GM12872 (cell line): ENCODE measurements around the gene ABL1.

ENCODE experiments used
- CTCF ChIP-seq: IDR thresholded peaks from 3 replicates; pipeline ENCODE4 v1.5.1; 2011; ENCODE audit warnings: low read depth, mild to moderate bottlenecking, low read length, moderate library complexity; ENCODE audit not compliant: insufficient read depth

Gene ABL1

GRCh38 chr9:130831077-130831476, 4.0 kb upstream of the ABL1 start:
- TF ChIP-seq CTCF = no peak

- TF ChIP-seq CTCF = no peak
Measured at GRCh38 chr9:130833031-130833990, 1.7 kb upstream of the ABL1 start.

DNA sequence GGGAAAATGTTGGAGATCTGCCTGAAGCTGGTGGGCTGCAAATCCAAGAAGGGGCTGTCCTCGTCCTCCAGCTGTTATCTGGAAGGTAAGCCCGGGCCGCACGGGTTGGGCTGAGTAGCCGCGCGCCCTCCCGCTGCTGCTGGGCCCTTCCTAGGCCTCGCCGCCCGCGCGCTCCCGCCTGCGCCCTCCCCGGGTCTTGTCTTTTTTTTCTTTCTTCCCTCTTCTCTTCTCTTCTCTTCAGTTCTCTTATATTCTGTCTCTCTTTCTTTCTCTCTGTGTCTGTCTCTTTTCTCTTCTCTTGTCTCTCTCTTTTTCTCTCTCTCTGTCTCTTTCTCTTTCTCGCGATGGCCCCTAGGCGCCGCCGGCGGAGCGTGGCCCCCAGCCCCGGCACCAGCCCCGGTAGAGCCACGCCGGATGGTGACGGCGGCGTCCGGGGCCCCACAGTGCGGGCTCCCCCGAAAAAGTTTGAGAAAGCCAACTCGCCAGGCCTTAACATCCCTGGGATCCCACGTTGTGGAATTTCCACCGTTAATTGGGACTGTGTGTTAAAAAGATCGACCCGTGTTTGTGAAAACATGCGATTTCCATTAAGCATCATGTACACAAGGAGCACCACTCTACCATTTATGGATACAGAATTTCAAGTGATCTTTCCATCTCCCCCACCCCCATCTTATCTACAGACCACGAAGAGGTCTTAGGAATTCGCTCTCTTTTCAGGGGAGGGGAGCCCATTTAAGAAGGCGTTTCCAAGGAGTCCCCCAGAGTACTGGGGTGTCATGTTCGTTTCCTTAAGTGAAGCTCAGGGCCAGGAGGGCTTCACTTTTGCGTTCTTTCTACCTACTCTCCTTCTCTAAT, 616 bp downstream of the ABL1 start:
- TF ChIP-seq CTCF = no peak

DNA sequence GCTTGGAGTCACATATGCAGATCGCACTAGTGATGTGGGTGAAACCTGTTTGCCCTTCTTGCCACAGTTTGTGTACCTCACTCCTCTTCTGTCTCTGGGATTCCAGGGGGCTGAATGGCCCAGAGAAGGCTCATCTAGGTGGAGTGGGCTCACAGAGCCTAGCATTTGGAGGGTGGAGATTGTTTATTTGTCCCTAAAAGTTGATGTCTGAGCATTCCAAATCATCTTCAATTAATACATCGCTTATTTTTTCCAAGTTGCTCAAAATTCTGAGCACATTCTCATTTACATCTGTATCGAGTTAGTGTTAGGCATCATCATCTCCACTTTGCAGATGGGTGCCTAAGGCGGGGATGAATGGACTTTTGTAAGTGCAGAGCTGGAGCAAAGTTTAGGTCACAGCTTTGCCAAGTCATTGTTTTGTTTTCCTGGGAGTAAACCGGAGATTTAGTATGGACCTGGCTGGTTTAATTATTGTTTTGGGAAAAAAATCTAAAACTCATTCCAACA, 2.0 kb downstream of the ABL1 start:
- TF ChIP-seq CTCF = no peak

DNA sequence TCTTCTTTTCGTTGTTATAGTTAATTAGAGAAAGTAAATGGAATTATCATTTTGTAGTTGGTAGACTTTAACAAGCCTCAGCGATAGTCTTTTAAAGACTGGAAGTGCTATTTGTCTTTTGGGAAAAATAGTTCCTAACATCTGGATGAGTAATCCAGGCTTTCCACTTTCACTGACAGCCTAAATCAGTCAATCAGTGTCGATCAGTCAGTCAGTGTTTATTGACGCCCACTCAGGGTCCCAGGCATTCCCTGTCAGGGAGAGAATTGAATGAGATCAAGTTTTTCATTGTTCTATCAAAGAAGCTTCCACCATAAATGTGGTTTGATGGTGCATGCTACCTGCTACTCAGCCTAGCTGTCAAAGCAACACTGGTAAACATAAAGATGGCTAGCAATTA, 2.6 kb downstream of the ABL1 start:
- no peak for TF ChIP-seq CTCF

- no peak for TF ChIP-seq CTCF
Measured at GRCh38 chr9:130839132-130840111, 4.4 kb downstream of the ABL1 start.
